WTC11 (cell line): ENCODE measurements around the gene CPLANE1.

Source experiments
- RELA ChIP-seq: sonication (generic); formaldehyde crosslinking; IDR thresholded peaks from 2 replicates; pipeline ENCODE4 v1.8.1; 2022; ENCODE audit warnings: missing genetic modification reagents, mild to moderate bottlenecking, borderline replicate concordance
- SOX15 ChIP-seq: fragments of 250-450 bp; sonication (Bioruptor Pico); IDR thresholded peaks from 2 replicates; pipeline ENCODE4 v1.9.0; 2021; ENCODE audit warnings: mild to moderate bottlenecking
- SP1 ChIP-seq: sonication (generic); formaldehyde crosslinking; conservative IDR thresholded peaks from 2 replicates; pipeline ENCODE4 v1.8.1; 2022; ENCODE audit warnings: missing genetic modification reagents
- TEAD4 ChIP-seq: sonication (generic); formaldehyde crosslinking; IDR thresholded peaks from 2 replicates; pipeline ENCODE4 v1.8.0; 2022; ENCODE audit warnings: mild to moderate bottlenecking, missing genetic modification reagents
- TF ChIP-seq, protein P1 (sequence below): sonication (generic); formaldehyde crosslinking; IDR thresholded peaks from 2 replicates; pipeline ENCODE4 v1.8.1; 2022; ENCODE audit warnings: low read depth, missing genetic modification reagents, borderline replicate concordance
- TF ChIP-seq, protein P2 (sequence below): sonication (generic); formaldehyde crosslinking; IDR thresholded peaks from 2 replicates; pipeline ENCODE4 v1.8.1; 2023; ENCODE audit warnings: mild to moderate bottlenecking, missing genetic modification reagents, moderate library complexity

DNA sequence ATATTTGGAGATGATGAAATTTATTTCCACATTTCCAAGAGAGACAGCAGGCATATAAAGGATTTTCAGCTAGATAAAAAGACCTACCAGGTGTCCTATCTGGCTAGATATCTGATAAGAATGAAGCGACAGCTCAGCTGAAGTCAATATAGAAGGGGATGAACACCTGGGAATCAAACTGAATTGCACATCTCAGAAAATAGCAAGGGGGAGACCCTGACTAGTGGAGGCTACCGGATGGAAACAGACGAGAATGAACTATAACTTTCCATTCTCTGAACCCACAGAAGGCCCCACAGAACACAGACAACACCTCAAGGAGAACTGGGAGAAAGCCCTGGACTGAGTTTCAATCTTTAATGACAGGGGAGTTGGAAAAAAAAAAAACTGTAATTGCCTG is 51.1 kb downstream of the CPLANE1 start:
- TF ChIP-seq RELA (CRISPR knock-in tag) (no peak), SOX15 (CRISPR knock-in tag) (no peak), SP1 (no peak), TEAD4 (no peak)
- TF ChIP-seq, protein P1, sequence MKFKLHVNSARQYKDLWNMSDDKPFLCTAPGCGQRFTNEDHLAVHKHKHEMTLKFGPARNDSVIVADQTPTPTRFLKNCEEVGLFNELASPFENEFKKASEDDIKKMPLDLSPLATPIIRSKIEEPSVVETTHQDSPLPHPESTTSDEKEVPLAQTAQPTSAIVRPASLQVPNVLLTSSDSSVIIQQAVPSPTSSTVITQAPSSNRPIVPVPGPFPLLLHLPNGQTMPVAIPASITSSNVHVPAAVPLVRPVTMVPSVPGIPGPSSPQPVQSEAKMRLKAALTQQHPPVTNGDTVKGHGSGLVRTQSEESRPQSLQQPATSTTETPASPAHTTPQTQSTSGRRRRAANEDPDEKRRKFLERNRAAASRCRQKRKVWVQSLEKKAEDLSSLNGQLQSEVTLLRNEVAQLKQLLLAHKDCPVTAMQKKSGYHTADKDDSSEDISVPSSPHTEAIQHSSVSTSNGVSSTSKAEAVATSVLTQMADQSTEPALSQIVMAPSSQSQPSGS = no peak
- TF ChIP-seq, protein P2, sequence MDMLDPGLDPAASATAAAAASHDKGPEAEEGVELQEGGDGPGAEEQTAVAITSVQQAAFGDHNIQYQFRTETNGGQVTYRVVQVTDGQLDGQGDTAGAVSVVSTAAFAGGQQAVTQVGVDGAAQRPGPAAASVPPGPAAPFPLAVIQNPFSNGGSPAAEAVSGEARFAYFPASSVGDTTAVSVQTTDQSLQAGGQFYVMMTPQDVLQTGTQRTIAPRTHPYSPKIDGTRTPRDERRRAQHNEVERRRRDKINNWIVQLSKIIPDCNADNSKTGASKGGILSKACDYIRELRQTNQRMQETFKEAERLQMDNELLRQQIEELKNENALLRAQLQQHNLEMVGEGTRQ (CRISPR knock-in tag) = no peak
